ENCODE results near the gene POFUT2. TPM values are rescaled to one million over a fixed set of nuclear protein-coding genes. Genes with fewer than 3 reads are reported as not detected.

Gene POFUT2
- total RNA-seq, 1 donor from 2014 or later, result 9.0 TPM

- no peak for TF ChIP-seq CTCF (IDR thresholded peaks at IDR 0.05; ENCODE audit: insufficient read depth, low read length, severe bottlenecking)
- Histone ChIP-seq H3K4me3 (ENCODE audit: low read depth, low read length) (no peak overlapping the region), H3K27me3 (ENCODE audit: control insufficient read depth, insufficient read depth, low read length) (peaks cover 3% of the 10 kb centered on the region), H3K36me3 (ENCODE audit: control insufficient read depth, insufficient read depth, low read length) (no peaks in the 10 kb centered on the region)
- DNase-seq (ENCODE audit: low read depth) (no peak), FAIRE-seq (no peak)
These were observed 41.0 kb downstream of the POFUT2 start for GRCh38 chr21:45246386-45247320.

- Histone ChIP-seq H3K4me3 (ENCODE audit: low read depth, low read length) (no peak overlapping the region), H3K36me3 (ENCODE audit: control insufficient read depth, insufficient read depth, low read length) (no peaks in the 10 kb centered on the region), H3K27me3 (ENCODE audit: control insufficient read depth, insufficient read depth, low read length) (peaks cover 3% of the 10 kb centered on the region)
- FAIRE-seq (no peak), DNase-seq (ENCODE audit: low read depth) (no peak)
- no peak for TF ChIP-seq CTCF (IDR thresholded peaks at IDR 0.05; ENCODE audit: insufficient read depth, low read length, severe bottlenecking)
These were observed 42.8 kb downstream of the POFUT2 start for GRCh38 chr21:45244799-45245340.

GRCh38 chr21:45243603-45244002 is 44.1 kb downstream of the POFUT2 start:
- Histone ChIP-seq H3K4me3 (ENCODE audit: low read depth, low read length) (no peak overlapping the region), H3K27me3 (ENCODE audit: control insufficient read depth, insufficient read depth, low read length) (peaks cover 3% of the 10 kb centered on the region), H3K36me3 (ENCODE audit: control insufficient read depth, insufficient read depth, low read length) (no peaks in the 10 kb centered on the region)
- FAIRE-seq, result no peak
- DNase-seq (ENCODE audit: low read depth), result no peak
- TF ChIP-seq CTCF (IDR thresholded peaks at IDR 0.05; ENCODE audit: insufficient read depth, low read length, severe bottlenecking), result no peak

- Histone ChIP-seq H3K4me3 (ENCODE audit: low read depth, low read length) (no peak overlapping the region), H3K36me3 (ENCODE audit: control insufficient read depth, insufficient read depth, low read length) (no peaks in the 10 kb centered on the region), H3K27me3 (ENCODE audit: control insufficient read depth, insufficient read depth, low read length) (peaks cover 1% of the 10 kb centered on the region)
- FAIRE-seq, result no peak
- DNase-seq (ENCODE audit: low read depth), result no peak
- TF ChIP-seq CTCF (IDR thresholded peaks at IDR 0.05; ENCODE audit: insufficient read depth, low read length, severe bottlenecking), result no peak
These were observed 46.3 kb downstream of the POFUT2 start for GRCh38 chr21:45241357-45241756.

- DNase-seq (ENCODE audit: low read depth) (no peak), FAIRE-seq (no peak)
- H3K4me3 ChIP-seq (ENCODE audit: low read depth, low read length), result no peak overlapping the region
- no peaks in the 10 kb centered on the region for H3K36me3 ChIP-seq (ENCODE audit: control insufficient read depth, insufficient read depth, low read length)
- no peaks in the 10 kb centered on the region for H3K27me3 ChIP-seq (ENCODE audit: control insufficient read depth, insufficient read depth, low read length)
- TF ChIP-seq CTCF (IDR thresholded peaks at IDR 0.05; ENCODE audit: insufficient read depth, low read length, severe bottlenecking), result no peak
These were observed 50.3 kb downstream of the POFUT2 start for GRCh38 chr21:45237401-45237800.

All from bronchial epithelial cell (primary cell).